ENCODE data around the gene PLPP3.

Gene PLPP3

GRCh38 chr1:56525489-56526041, 53.8 kb downstream of the PLPP3 start:
- in situ Hi-C loops (cut with MboI; ENCODE audit: low sequenced_read_pairs): no loop called here

- in situ Hi-C loops (cut with MboI; ENCODE audit: low sequenced_read_pairs): no loop called here
Observed at GRCh38 chr1:56524263-56524662, 55.1 kb downstream of the PLPP3 start.

GRCh38 chr1:56522680-56523079, 56.7 kb downstream of the PLPP3 start:
- in situ Hi-C loops (cut with MboI; ENCODE audit: low sequenced_read_pairs): no loop called here

DNA sequence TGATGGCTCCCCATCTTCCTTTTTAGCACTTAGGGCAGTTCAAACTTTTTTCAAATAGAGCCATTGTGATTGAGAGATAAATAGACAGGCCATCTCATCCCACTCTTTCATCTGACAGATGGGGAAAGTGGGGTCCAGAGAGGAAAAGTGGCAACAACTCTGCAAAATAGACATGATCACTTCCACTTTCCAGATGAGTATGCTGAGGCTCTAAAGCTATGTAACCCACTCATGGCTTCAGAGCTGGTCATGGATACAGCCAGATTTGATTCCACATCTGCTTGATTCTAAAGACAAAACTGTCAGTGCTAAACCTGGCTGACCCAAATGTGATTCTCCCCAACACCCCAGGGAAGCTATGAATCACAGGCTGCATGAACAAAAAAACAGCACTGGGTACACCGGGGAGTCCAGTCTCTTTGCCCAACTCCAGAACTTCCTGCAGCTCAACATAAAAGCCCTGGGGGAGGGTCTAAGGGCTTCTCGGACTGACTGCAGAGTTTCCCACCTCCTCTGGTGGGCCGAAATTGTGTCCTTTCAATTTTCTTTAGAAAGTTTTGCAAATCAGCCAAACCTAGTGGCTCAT, 59.3 kb downstream of the PLPP3 start:
- in situ Hi-C loops (cut with MboI; ENCODE audit: low sequenced_read_pairs): no loop called here

DNA sequence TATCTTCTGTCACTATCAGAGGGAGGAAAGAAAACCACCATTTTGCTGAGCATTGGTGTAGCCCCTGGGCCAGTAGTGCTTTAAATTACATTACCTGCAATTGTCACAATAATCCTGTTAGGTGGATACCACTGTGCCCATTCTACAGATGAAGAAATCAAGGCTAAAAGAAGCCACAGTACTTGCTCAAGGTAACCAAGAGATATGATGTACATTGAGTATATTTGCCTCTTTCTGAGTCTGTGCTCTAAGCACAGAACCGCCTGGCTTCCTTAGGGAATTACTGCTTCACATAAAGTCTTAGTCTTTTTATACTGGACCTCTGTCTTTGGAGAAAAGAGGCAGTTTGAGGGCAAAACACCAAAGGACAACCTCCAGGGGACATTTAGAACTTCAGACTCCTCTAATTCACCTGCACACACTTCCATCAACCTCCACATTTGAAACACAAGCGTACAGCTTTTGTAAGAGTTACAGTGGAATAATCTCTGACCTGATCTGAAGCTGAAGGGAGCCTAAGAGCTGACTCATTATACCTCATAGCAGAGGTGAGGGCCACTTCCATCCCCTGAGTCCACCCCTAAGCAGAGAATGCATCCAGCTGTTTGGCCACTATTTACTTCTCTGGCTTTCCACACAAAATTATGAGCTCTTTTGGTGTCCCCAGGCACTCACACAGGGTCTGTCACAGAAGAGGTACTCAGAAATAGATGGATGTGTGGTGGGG, 61.8 kb downstream of the PLPP3 start:
- in situ Hi-C loops (cut with MboI; ENCODE audit: low sequenced_read_pairs): no loop called here

DNA sequence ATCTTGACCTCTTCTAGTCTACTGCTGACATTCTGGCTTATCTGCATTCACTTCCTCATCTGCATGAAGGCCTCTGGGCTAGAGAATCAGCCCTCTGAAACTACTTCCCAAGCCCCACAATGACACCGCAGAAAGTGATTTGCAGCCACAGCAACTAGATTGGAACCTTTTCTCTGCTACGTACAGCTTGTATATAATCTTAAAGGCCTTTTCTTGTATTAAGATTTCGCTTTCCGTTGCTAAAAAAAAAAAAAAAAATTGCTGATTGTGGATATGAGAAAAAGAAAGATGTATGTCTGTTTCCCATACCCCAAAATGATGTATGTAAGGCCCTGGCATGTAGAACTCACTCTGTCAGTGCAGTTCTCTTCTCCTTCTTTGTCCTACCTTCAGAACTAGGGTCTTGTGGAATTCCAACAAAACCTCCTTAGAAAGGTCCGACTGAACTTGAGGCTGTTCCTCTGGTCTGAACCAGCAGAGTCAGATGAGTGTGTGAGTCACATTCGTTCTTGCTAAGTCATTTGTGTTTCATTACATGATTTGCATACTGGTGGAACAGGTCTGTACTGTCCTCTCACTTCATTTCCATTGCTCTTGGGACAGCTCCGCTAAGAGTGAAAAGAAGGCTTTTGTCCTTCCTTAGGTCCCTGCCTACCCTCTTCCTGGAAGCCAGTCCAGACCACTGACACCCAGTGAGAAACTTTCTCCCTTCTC, 62.7 kb downstream of the PLPP3 start:
- in situ Hi-C loops (cut with MboI; ENCODE audit: low sequenced_read_pairs): no loop called here

- in situ Hi-C loops (cut with MboI; ENCODE audit: low sequenced_read_pairs): no loop called here
Observed at GRCh38 chr1:56515898-56516538, 63.3 kb downstream of the PLPP3 start.

DNA sequence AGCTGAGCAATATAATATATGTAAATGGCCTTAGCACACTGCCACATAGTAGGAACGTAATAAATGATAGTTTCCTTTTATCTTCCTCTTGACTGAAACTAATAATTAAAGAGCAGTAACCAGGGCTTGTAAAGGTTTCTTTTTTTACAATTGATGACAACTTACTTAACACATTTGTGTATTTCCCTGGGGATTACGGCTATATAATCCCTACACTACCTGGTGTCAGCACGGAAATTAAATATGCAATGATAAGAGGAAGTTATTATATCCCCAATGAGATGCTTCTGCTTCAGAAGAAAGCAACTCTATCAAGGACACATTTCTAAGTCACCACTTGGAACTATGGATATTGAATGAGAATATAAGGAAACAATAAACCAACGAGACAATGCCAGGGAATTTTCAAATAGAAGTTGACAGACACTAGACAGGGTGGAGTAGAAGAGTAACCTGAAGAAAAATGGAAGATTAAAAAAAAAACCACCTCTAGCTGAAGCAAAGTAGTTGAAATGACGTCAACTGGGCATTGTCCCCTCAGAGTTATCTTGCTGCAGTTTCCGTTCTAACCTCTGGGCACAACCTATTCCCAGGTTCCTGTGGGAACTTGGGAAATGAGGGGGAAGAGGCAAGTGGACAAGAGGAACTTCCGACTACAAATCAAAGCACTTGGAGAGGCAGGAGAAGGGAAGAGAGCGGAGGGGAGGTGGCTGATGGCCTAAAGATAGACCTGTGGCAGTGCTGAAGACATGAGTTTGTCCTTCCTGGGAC, 66.5 kb downstream of the PLPP3 start:
- in situ Hi-C loops (cut with MboI; ENCODE audit: low sequenced_read_pairs): no loop called here

- in situ Hi-C loops (cut with MboI; ENCODE audit: low sequenced_read_pairs): no loop called here
Observed at GRCh38 chr1:56511766-56512165, 67.6 kb downstream of the PLPP3 start.

GRCh38 chr1:56511364-56511763, 68.0 kb downstream of the PLPP3 start:
- in situ Hi-C loops (cut with MboI; ENCODE audit: low sequenced_read_pairs): no loop called here

DNA sequence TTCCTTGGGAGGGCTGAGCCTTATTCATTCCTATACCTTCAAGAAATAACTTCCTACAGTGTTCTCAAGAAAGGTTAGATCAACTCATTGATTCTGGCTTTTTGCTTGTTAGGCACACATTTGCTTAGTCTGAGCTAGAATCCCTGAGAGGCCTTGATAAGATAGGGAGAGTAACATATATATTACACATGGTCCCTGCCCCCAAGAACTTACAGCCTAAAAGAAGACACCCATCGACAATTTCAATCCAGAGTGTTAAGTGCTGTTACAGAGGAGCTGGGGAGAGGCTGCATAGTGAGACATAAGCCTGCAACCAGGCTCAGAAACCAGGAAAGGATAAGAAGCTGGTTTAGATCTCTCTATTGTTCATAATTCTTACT, 68.7 kb downstream of the PLPP3 start:
- in situ Hi-C loops (cut with MboI; ENCODE audit: low sequenced_read_pairs): no loop called here

GRCh38 chr1:56509713-56510641, 69.4 kb downstream of the PLPP3 start:
- in situ Hi-C loops (cut with MboI; ENCODE audit: low sequenced_read_pairs): no loop called here

GRCh38 chr1:56508523-56508983, 70.8 kb downstream of the PLPP3 start:
- in situ Hi-C loops (cut with MboI; ENCODE audit: low sequenced_read_pairs): no loop called here

GRCh38 chr1:56507925-56508522, 71.3 kb downstream of the PLPP3 start:
- in situ Hi-C loops (cut with MboI; ENCODE audit: low sequenced_read_pairs): no loop called here

GRCh38 chr1:56506951-56507491, 72.3 kb downstream of the PLPP3 start:
- in situ Hi-C loops (cut with MboI; ENCODE audit: low sequenced_read_pairs): no loop called here

DNA sequence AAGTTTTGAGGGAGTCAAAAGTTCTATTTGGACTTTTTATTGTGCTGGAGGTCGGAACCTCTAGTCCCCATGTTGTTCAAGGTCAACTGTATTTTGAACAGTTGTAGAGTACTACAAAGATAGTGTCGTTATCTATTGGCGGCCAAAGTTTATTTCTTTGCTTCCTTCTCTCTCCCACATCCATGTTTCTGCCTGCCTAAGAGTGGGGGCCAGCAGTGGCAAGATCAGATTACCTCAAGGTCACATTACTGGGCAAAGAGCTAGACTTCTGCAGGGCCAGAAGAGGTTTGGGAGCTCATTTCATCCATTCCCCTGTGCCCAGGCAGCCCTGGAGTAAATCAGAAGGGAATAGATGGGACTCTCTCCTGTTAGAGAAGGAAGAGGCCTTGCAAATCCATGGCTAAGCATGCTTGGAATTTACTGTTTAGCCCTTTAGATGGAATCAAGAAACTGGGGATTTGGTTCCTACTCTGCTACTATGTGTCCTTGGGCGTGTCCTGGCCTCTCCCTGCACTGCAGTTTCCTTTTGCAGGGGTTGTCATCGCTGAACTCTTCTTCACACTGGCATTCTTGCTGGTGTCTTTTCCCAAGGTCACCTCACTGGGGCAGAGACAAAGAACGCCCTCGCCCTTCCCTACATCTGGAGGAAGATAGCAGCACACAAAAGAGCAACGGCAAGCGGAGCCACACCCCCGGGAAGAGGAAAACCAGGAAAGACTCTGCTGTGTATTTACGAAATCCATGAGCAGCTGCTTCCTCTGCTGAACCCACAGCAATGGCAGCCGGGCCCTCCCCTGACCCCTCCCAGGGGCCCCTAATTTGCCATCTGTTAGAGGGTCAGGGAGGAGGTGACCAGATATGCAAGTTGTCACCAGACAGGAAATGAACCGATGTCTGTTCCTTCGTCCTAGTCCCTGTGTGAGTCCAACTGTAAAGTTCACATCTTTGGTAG, 73.3 kb downstream of the PLPP3 start:
- in situ Hi-C loops (cut with MboI; ENCODE audit: low sequenced_read_pairs): no loop called here

GRCh38 chr1:56502700-56503245, 76.6 kb downstream of the PLPP3 start:
- in situ Hi-C loops (cut with MboI; ENCODE audit: low sequenced_read_pairs): no loop called here
